Colonic mucosa (tissue), 4 donors: ENCODE measurements around the gene ABLIM1. TPM values are rescaled to one million over a fixed set of nuclear protein-coding genes. Genes with fewer than 3 reads are reported as not detected.

Experiments
- DNase-seq: peaks from one replicate; pipeline ENCODE4 v3.0.0-alpha.2; 2020
- H3K27ac ChIP-seq: fragments of 200-600 bp; one replicate; pipeline ENCODE4 v1.8.0; 2021
- H3K27me3 ChIP-seq: fragments of 200-600 bp; one replicate; pipeline ENCODE4 v1.8.0; 2021
- H3K36me3 ChIP-seq: fragments of 200-600 bp; one replicate; pipeline ENCODE4 v1.8.0; 2021
- H3K4me1 ChIP-seq: fragments of 200-600 bp; one replicate; pipeline ENCODE4 v1.8.0; 2021; ENCODE audit warnings: mild to moderate bottlenecking
- H3K4me3 ChIP-seq: fragments of 200-600 bp; one replicate; pipeline ENCODE4 v1.8.0; 2021
- H3K9ac ChIP-seq, 2 donors: one replicate each; pipeline ENCODE4 v1.7.0; 2013; ENCODE audit warnings: control low read depth in 2 of 2, low read depth in 2 of 2, low read length in 2 of 2
- H3K9me3 ChIP-seq: fragments of 200-600 bp; one replicate; pipeline ENCODE4 v1.8.0; 2021
- intact Hi-C: fragments of 100-400 bp; cut with DNase I; formaldehyde crosslinking; loops from one replicate; pipeline ENCODE4 v1.14.1; 2022
- total RNA-seq, 2 donors: library from RNA; stranded (reverse); fragmentation: NEBNext Ultra II Directional in 1 of 2; extraction: Animal tissue kit (Norgen Biotek cat#: 25700) in 1 of 2; gene quantifications; one replicate each; pipeline ENCODE4 v1.2.1, GENCODE V29; 2021
- TF ChIP-seq, protein P1 (sequence below): fragments of 200-600 bp; IDR thresholded peaks from one replicate; pipeline ENCODE4 v1.8.0; 2022; ENCODE audit warnings: antibody characterized with exemption, mild to moderate bottlenecking
- donor health status: healthy.
- donor health status: DM: no; HTN: no; CAD: no.
- donor health status: DM: no; HTN: no; CAD: no.

Gene ABLIM1
- total RNA-seq, 2 donors from 2014 or later: 118 to 131 TPM

DNA sequence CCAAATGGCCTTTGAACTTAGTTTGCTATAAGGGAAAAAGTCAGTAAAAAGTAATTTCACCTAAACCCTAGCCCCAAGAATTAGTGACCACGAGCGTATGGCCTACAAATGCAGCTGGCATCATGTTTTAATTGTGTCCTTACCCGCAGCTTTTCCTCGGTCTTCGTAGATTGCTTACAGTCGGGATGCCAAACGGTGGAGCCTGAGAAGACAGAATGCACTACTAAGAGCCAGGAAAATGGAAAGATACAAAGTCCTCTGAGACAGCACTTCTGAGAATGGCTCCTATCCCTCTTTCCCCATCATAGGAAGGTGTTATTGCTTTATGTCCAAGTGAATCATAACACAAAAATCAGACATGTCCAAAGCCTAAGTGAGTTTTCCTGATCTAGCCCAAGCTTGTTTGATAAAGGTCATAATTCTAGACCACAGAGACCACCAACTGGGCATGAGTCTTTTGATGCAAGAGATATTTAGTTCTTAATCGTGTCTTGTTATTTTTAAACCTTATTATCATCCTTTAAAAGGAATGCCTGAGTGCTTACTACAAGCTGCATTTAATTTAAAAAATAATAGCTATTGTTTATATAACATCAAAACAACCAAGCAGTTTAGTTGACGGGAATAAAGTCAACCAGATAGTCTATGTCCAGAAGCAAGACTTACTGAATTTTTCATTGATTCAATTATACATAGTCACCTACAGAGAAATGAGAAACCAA, 170.1 kb downstream of the ABLIM1 start:
- H3K27ac ChIP-seq: no peak overlapping the region

DNA sequence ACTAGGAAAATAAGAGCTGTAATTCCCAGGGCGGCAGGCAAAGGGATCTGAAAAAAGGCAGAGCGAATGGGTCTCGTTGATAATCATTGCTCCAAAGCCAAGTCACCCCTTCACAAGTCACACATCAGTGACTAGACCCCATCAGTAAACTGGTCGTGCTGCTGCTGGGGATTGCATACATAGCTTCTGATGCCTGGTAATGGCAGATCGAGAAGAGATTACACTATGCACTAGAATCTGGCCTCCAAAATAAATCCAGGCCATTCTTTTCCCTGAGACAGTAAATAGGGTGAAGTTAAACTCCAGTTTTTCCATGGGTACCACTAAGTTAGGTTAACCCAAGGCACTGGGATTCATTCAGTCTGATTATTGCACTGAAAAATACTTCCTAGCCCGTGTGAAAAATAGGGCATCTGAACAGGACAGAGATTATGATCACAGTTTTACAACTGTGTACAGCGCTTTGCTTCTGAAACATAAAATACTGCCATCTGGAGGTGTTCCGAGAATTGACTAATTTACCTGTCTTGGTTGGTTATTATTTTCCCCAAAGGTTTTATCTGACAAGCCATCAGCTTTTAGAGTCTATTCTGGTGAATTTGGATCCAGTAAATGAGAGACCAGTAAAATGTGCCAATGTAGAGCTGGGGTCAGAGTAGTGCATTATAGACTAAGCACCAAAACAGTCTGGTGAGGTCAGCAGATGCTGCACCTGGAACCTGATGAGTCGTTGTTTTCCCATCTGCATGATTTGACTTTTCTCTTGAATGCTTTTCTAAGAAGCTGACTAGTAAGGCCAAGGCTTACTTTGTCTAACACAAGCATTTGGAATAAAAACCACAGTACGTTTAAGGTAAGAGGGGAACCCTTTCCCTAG, 170.9 kb downstream of the ABLIM1 start:
- Histone ChIP-seq H3K36me3 (peaks cover 5% of the 10 kb centered on the region), H3K9me3 (no peaks in the 10 kb centered on the region), H3K4me1 (no peaks in the 10 kb centered on the region), H3K27ac (no peak overlapping the region), H3K27me3 (no peaks in the 10 kb centered on the region), H3K9ac (no peak overlapping the region), H3K4me3 (no peak overlapping the region)
- intact Hi-C loops: no loop called here
- DNase-seq: no peak
- TF ChIP-seq, protein P1, sequence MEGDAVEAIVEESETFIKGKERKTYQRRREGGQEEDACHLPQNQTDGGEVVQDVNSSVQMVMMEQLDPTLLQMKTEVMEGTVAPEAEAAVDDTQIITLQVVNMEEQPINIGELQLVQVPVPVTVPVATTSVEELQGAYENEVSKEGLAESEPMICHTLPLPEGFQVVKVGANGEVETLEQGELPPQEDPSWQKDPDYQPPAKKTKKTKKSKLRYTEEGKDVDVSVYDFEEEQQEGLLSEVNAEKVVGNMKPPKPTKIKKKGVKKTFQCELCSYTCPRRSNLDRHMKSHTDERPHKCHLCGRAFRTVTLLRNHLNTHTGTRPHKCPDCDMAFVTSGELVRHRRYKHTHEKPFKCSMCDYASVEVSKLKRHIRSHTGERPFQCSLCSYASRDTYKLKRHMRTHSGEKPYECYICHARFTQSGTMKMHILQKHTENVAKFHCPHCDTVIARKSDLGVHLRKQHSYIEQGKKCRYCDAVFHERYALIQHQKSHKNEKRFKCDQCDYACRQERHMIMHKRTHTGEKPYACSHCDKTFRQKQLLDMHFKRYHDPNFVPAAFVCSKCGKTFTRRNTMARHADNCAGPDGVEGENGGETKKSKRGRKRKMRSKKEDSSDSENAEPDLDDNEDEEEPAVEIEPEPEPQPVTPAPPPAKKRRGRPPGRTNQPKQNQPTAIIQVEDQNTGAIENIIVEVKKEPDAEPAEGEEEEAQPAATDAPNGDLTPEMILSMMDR: no peak

More for the DNA sequence above, 170.1 kb downstream of the ABLIM1 start:
- Histone ChIP-seq H3K36me3 (peaks cover 5% of the 10 kb centered on the region), H3K4me3 (no peak overlapping the region), H3K9me3 (no peaks in the 10 kb centered on the region), H3K4me1 (no peaks in the 10 kb centered on the region), H3K27me3 (no peaks in the 10 kb centered on the region), H3K9ac (no peak overlapping the region)
- DNase-seq: no peak
- TF ChIP-seq, protein P1: no peak
- intact Hi-C loops: no loop called here

DNA sequence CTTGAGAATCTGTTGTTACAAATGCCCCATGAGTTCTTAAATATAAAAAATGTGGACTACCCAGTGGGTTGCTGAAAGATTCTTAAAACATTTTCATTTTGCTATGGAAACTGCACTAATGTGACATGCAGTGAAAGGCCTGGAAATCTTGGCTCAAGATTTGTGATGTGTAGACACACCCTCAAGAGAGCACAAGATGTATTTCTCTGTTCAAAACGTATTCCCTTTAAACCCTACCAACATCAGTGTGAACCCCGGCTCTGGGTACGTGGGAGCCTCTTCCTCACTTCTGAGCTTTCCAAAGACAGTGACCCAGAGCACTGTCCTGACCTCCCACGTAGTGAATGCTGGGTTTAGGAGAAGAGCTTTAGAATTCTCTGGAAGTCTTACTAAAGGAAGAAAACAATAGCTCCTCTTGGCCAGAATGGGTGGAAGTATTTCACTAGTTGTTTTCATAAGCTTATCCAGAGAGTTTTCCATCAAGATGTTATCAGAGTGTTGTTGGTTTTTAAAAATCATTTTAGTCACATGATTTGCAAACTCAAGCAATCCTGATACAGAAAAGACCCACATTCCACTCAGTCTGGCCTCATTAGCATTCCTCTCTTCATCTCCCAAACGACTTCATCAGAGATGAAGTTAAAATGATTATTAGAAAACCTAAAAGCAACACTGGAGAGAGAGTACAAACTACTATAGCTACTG, 172.2 kb downstream of the ABLIM1 start:
- Histone ChIP-seq H3K9me3 (no peaks in the 10 kb centered on the region), H3K27me3 (no peaks in the 10 kb centered on the region), H3K36me3 (peaks cover 5% of the 10 kb centered on the region), H3K27ac (no peak overlapping the region), H3K4me3 (no peak overlapping the region), H3K4me1 (no peaks in the 10 kb centered on the region), H3K9ac (no peak overlapping the region)
- intact Hi-C loops: no loop called here
- TF ChIP-seq, protein P1: no peak
- DNase-seq: no peak

DNA sequence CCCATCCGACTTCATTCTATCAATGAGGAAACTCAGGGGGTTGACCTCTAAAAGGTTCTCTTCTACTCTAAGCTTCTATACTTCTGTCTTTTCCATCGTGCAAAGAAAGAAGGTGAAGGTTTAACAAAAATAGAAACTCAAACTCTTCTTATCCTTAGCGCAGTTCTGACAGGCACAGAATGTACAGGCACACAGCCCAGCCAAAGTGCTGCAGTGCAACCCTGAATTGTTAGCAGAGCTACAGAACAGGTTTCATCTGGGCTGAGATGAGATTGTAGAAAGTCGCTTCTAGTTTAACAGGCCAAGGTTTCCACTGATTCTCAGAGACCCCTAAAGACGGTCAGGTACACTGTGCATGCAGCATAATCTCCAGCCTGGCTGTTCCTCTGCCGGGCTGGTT, 174.5 kb downstream of the ABLIM1 start:
- DNase-seq: no peak
- no peaks in the 10 kb centered on the region for H3K9me3 ChIP-seq
- H3K27ac ChIP-seq: no peak overlapping the region
- no peak overlapping the region for H3K4me3 ChIP-seq
- H3K36me3 ChIP-seq: peaks cover 5% of the 10 kb centered on the region
- no peaks in the 10 kb centered on the region for H3K4me1 ChIP-seq
- no peak overlapping the region for H3K9ac ChIP-seq
- H3K27me3 ChIP-seq: no peaks in the 10 kb centered on the region
- intact Hi-C loops: no loop called here
- TF ChIP-seq, protein P1: no peak
